GM19099 (cell line): ENCODE measurements around the gene DECR2.

Source experiments
- POLR2A ChIP-seq: IDR thresholded peaks from 3 replicates; pipeline ENCODE4 v1.6.1; 2011; ENCODE audit warnings: low read depth; ENCODE audit not compliant: insufficient read length; ENCODE audit errors: extremely low read depth

DECR2 gene, protein sequence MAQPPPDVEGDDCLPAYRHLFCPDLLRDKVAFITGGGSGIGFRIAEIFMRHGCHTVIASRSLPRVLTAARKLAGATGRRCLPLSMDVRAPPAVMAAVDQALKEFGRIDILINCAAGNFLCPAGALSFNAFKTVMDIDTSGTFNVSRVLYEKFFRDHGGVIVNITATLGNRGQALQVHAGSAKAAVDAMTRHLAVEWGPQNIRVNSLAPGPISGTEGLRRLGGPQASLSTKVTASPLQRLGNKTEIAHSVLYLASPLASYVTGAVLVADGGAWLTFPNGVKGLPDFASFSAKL

DNA sequence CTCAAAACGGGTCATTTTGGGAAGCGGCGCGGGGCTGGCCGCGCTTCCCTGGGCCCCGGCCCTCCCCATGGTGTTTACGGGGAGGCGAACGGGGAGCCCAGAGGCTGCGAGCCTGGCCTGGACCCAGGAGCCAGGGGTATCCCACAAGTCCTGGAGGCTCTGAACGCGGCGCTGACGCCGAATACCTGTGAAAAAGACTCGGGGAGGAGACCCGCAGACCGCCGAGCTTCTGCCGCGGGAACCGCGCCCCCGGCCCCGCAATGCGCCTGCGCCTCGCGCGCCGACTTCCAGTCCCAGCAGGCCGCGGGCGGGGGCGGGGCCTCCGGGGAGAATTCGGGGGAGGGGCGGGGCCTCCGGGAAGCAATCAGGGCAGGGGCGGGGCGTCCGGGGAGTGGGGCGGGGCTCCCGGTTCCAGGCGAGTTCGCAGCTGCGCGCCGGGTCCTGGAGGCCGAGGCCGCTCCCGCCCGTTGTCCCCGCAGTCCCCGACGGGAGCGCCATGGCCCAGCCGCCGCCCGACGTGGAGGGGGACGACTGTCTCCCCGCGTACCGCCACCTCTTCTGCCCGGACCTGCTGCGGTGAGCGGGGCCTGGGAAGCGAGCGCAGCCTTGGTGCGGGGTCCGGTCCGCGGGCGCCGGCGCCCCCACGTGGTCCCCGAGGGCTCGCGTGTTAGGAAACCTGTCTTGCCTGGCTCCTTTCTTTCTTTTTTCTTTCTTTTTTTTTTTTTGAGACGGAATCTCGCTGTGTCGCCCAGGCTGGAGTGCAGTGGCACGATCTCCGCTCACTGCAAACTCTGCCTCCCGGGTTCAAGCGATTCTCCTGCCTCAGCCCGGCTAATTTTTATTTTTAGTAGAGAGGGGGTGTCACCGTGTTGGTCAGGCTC lies at the start of gene DECR2:
DECR2 (plus strand) TSS at position 418 of the 881 bp plus-strand sequence; CDS start at position 497, 79 bp downstream.
- peak; percentile 85 for TF ChIP-seq POLR2A

DNA sequence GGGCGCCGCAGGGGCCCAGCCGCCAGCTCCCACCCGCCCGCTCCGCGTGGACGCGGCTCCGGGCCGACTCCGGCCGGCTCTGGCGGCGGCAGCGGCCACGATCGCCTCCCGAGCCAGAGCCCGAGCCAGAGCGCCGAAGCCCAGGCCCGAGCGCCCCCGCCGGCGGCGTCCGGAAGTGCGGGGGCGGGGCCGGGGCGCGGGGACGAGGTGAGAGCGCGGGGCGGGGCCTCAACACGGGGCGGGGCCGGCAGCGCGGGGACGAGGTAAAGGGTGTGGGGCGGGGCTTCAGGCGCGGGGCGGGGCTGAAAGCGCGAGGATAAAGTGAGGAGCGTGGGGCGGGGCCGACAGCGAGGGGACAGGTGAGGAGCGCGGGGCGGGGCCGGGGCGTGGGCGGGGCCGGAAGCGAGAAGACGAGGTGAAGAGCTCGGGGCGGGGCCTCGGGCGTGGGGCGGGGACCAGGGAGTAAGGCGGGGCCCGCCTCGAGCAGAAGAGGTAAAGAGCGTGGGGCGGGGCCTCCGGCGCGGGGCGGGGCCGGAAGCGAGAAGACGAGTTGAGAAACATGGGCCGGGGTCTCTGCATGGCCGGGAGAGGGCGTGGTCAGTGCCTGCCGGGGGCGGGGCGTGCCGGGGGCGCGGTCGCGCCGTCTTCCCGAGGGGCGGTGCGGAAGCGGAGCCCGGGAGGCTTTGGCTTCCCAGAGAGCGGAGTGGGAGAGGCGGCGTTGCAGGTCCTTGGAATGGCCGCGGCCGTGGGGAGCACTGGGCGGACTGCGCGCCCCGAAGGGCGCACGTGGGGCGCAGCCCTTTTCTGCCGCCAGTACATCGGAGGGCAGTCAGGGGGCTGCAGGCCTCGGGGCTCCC lies 48.9 kb upstream of the DECR2 start, which contains the start of gene AXIN1:
AXIN1 (minus strand) TSS at position 177 of the 857 bp plus-strand sequence. CDS start 5,698 bp downstream, outside the sequence.
- TF ChIP-seq POLR2A: peak; percentile 75

DNA sequence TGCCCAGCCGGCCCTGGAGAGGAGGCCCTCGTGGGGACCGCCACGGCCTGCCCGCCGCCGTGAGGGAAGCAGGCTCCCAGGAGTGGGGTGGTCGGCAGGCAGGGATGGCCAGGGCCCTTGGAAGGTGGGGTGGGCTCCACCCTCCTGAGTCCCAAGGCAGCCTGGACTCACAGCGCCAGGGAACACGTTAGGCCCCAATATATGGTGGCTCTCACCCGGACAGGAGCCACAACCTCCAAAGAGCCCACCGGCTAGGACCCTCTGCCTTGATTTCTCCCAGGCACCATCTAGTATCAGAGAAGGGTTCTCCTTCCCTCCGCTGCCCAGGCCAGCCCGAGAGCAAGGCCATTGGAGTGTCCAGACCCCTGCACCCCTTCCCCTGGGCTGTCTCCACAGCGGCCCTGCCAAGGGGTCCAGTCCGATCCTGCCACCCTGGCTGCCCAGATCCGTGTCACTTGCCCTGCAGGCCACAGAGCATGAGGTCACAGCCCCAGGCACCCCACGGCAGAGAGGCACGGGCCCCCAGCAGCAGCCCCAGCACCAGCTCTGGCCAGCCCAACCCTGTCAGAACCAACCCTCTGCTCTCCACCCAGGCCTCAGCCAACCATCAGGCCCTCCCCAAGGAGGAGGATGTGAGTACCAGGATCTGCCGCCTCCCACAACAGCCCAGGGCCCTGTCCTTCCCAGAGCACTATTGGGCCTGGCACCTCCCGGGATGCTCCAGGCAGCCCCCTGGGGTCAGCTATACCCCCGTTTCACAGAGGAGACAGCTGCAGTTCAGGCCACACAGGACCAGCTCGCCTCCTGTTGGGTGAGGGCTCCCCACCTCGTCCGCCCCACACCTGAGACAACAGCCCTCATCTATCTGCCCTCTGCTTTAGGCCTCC lies 48.0 kb upstream of the DECR2 start:
- no peak for TF ChIP-seq POLR2A

DNA sequence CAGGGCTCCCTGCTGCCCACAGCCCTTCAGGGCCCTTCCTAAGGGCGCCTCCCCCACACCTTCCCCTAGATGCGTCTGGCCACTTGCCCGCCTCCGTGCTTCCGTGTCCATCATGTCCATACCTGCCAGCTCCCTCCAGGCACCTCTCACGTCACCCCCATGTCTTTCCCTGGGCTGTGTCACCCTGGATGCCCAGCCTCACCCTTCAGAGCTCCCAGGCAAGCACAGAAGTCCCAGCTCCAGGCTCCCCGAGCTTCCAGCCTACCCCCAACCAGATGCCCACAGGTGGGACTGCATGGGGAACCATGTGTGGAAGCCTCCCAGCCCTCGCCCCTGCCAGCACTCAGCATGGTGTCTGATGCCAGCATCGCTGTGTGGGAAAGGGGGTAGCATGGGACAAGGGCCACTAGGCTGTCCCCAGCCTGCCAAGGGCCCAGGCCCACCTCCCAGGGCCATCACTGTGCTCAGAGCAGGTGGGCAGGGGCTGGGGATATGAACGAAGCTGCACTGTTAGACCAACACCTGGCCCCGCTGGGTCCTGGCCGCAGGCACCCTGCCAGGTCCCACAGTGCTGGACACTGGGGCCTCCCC lies 47.3 kb upstream of the DECR2 start:
- no peak for TF ChIP-seq POLR2A

DNA sequence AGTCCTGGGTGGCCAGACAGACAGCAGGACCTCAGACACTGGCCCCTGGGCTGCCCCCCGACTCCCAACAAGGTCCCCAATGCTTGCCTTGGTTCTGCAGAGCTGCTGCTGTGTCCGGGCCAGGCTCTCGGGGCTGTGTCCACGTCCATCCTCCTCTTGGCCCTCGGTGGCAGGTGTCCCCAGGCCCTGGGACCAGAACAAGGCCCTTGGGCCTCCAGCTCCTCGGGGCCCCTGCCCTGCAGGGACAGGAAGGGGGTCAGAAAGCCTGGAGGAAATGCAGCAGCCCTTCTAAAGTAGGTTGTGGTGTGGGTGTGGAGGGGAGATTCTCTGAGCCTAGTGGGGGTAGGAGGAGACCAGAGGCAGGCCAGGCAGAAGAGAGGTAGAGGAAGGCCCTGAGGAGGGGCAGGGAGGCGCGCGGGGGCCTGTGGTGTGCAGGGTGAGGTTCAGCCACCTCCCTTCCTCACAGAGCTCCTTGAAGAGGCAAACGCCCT lies 46.7 kb upstream of the DECR2 start:
- no peak for TF ChIP-seq POLR2A

DNA sequence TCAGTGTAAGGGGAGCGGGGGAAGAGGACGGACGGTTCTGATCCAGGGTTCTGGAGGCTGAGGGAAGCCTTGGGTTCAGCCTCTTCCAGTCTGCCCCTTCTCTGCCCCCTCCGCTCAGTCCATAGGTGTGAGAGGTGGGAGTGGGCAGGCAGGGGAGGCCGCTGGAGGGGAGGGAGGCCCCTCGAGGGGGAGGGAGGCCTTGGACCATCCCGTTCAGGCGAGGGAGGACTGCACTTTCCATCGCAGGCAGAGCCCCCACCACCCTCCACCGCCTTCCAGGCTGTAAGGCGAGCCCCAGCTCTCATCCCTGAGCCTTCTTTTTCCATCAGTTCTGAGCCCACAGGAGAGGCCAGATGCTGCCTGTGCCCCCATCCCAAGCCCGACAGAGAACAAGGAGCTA lies 44.9 kb upstream of the DECR2 start:
- no peak for TF ChIP-seq POLR2A

DNA sequence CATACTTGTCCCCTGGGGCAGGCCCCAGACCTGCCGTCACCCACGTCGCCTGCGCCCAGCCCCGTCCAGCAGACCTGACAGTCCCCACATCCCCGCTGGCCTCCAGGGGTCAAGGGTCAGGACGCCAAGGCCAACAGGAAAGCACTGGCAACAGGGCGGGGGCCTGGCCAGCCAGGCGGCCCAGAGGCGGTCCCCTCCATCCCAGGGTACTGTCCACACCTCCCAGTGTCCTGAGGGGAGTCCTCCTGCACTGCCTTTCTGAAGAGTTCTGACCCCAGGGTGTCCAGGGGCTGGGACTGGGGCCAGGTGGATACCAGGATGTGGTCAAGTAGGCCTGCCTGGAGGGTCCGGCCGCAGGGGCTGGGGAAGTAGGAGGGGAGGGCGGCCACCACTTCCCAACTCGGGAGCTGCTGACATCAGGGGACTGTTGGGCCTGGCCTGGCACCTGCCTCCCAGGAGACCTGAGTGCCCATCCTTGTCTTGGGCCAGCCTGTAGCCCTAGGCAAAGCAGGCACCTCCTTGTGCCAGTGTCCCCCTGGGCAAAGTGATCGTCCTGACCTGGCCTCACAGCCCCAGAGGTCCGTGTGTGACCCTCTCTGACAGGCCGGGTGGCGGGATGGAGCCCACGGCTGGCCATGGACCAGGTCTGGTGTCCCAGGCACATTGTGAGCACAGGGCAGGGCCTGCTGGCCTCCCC lies 42.5 kb upstream of the DECR2 start:
- TF ChIP-seq POLR2A: no peak

DNA sequence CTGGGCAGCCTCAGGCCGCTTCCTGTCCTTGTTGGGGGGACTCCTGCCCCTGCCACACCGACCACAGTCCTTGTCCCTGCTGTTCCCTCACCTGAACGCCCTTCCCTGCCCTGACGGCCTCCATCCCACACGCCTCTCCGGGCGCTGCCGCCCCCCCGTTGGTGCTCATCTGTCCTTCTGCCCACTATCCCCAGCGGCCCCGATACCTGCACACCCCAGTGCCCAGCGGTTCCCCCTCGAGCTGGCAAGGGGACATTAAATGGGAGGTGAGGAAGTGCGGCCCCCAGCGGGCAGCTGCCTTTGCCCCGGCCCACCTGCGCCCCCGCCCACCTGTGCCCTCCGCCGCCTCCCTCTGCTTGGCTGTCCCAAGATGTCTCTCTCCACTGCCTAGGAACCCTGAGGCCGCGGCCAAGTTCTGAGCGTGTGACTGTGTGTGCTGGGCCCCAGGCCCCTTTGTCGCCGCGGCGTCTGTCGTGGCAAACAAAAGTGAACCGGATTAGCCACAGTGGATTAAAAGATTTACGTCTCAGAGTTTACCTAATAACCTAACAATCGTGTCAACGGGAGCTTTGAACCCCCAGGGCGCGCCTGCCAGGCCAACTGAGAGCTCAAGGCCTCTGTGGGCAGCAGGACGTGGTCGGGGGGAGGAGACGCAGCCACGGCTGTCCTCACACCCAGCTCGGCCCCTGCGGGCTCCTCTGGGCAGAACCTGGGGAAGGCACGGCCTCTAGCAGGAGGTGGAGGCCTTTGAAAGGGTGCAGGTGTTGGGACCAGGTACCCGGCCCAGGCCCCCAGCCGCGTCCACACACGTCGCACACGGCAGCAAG lies 41.6 kb upstream of the DECR2 start:
- no peak for TF ChIP-seq POLR2A

DNA sequence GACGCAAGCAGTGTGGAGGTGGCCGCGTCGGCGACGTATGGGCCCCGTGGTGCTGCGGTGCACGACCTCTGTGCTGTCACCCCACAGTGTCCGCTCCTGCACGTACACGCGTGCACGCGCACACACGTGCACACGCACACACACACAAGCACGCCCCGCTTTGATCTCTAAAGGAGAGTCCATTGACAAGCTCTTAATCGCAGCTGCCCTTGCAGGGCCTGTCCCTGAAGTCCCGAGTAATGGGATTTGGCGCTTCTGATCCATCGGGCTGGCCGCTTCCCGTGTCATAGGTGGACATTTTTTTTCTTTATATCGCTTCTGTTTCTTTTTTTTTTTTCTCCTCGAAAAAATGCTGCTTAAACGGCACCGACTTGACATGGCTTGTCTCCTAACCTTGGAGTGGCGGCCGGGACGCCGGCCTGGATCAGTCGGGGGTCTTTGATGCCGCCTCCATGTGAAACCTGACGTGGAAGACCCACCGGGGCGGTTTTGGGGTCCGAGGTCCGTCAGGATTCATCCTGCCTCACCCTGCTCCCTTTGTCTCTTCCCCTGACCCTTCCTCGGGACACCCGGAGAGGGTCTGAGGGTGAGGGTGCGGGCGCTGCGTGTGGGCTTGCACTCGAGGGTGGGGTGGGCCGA lies 40.9 kb upstream of the DECR2 start:
- TF ChIP-seq POLR2A: no peak

DNA sequence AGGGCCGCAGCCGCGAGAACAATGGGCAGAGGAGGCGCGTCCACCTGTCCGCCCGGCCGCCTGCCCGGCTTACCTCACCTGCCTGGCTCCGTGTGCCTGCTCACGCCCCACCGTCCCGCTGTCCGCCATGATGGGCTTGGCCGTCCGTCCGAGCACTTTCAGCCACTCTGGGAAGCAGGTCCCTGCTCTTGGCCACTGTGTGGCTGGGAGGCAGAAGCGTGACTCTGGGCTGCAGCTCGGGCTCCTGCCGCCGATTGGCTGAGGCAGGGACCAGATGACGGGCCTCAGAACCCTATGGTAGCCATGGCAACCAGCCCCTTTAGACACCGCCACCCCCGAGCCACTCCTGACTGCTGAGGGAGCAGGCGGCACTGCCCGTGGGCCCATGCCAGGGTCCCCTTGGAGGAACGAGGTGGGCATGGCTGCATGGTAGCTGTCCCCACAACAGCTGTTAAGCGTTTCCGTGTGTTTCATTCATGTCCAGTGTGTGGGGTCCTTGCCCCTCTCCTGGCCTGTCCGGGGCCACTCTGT lies 40.3 kb upstream of the DECR2 start:
- no peak for TF ChIP-seq POLR2A
